ENCODE data around the gene SLC4A2. TPM values are rescaled to one million over a fixed set of nuclear protein-coding genes. Genes with fewer than 3 reads are reported as not detected.

The SLC4A2 gene
- total and polyA plus RNA-seq, 4 donors = 27.5 to 98.8 (median 72.6) TPM

DNA sequence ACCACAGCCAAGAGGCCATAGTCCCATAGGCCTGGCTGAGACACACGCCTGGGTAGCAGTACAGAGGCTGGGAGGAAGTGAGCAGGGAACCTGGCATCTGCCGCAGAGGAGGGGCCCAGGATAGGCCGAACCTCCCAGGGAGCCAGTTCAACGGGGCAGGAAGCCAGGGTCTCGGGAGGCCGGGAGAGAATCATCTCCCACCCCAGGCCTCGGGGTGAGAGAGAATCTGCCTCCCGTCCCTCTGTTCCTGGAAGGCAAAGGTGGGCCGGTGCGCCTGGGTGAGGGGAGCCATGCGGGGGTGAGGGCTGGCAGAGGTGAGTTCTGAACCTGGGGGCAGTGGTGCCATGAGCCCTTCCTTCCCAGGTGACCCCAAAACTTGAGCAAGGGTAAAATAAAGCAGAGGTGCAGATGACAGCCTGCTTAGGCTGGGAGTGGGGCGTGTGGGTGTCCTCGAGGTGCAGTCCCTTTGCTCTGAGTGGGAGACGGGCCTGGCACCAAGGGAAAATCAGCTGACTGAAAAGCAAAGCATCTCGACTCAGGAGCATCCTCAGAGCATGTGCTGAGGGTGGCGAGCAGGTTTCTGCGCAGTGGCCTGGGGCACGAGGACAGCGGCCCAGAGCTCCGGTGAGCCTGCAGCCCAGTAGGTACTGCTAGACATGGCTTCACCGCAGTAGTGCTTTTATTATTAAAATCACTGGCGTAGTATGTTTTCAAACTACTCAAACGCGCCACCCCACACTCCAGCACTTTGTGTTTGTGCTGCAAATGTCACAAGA is 42.4 kb downstream of the SLC4A2 start:
- H3K9me3 ChIP-seq (ENCODE audit: control insufficient read depth in 4 of 4, low read length in 3 of 4) = no peaks in the 10 kb centered on the region
- WGBS = 90% methylated on average over 24 of the region's 24 CpGs
- H3K27me3 ChIP-seq (ENCODE audit: control insufficient read depth in 4 of 4, insufficient read depth in 4 of 4, low read length in 3 of 4) = no peaks in the 10 kb centered on the region
- no peak for DNase-seq (ENCODE audit: low spot score)
- H3K9ac ChIP-seq (ENCODE audit: low read depth in 1 of 2, low read length in 2 of 2) = no peak overlapping the region
- no peak overlapping the region for H3K4me3 ChIP-seq (ENCODE audit: low read depth in 1 of 3, low read length in 3 of 3)
- no peaks in the 10 kb centered on the region for H3K4me1 ChIP-seq (ENCODE audit: control insufficient read depth in 4 of 4, insufficient read depth in 4 of 4, low read length in 3 of 4)
- peaks cover 0 to 4% (median 1%) of the 10 kb centered on the region in 4 donors for H3K36me3 ChIP-seq (ENCODE audit: control insufficient read depth in 4 of 4, insufficient read depth in 3 of 4, low read depth in 1 of 4, low read length in 3 of 4)
- no peak overlapping the region for H3K27ac ChIP-seq (ENCODE audit: low read depth in 1 of 2, low read length in 2 of 2)
- TF ChIP-seq, protein P1, sequence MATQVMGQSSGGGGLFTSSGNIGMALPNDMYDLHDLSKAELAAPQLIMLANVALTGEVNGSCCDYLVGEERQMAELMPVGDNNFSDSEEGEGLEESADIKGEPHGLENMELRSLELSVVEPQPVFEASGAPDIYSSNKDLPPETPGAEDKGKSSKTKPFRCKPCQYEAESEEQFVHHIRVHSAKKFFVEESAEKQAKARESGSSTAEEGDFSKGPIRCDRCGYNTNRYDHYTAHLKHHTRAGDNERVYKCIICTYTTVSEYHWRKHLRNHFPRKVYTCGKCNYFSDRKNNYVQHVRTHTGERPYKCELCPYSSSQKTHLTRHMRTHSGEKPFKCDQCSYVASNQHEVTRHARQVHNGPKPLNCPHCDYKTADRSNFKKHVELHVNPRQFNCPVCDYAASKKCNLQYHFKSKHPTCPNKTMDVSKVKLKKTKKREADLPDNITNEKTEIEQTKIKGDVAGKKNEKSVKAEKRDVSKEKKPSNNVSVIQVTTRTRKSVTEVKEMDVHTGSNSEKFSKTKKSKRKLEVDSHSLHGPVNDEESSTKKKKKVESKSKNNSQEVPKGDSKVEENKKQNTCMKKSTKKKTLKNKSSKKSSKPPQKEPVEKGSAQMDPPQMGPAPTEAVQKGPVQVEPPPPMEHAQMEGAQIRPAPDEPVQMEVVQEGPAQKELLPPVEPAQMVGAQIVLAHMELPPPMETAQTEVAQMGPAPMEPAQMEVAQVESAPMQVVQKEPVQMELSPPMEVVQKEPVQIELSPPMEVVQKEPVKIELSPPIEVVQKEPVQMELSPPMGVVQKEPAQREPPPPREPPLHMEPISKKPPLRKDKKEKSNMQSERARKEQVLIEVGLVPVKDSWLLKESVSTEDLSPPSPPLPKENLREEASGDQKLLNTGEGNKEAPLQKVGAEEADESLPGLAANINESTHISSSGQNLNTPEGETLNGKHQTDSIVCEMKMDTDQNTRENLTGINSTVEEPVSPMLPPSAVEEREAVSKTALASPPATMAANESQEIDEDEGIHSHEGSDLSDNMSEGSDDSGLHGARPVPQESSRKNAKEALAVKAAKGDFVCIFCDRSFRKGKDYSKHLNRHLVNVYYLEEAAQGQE (IDR thresholded peaks at IDR 0.05) = no peak
- TF ChIP-seq, protein P2, sequence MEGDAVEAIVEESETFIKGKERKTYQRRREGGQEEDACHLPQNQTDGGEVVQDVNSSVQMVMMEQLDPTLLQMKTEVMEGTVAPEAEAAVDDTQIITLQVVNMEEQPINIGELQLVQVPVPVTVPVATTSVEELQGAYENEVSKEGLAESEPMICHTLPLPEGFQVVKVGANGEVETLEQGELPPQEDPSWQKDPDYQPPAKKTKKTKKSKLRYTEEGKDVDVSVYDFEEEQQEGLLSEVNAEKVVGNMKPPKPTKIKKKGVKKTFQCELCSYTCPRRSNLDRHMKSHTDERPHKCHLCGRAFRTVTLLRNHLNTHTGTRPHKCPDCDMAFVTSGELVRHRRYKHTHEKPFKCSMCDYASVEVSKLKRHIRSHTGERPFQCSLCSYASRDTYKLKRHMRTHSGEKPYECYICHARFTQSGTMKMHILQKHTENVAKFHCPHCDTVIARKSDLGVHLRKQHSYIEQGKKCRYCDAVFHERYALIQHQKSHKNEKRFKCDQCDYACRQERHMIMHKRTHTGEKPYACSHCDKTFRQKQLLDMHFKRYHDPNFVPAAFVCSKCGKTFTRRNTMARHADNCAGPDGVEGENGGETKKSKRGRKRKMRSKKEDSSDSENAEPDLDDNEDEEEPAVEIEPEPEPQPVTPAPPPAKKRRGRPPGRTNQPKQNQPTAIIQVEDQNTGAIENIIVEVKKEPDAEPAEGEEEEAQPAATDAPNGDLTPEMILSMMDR (IDR thresholded peaks at IDR 0.05; ENCODE audit: low read depth, low read length, missing input control) = no peak
- TF ChIP-seq HNF4G (IDR thresholded peaks at IDR 0.05) (no peak), JUND (IDR thresholded peaks at IDR 0.05) (no peak), EGR1 (IDR thresholded peaks at IDR 0.05; ENCODE audit: low read depth in 2 of 2) (no peak), TAF1 (conservative IDR thresholded peaks at IDR 0.05) (no peak), YY1 (IDR thresholded peaks at IDR 0.05) (no peak), RXRA (IDR thresholded peaks at IDR 0.05) (no peak), NR2F2 (IDR thresholded peaks at IDR 0.05) (no peak), HNF4A (conservative IDR thresholded peaks at IDR 0.05) (no peak), SP1 (IDR thresholded peaks at IDR 0.05) (no peak), RAD21 (IDR thresholded peaks at IDR 0.05) (no peak), FOXA2 (IDR thresholded peaks at IDR 0.05) (no peak), FOXA1 (IDR thresholded peaks at IDR 0.05) (no peak), GABPA (IDR thresholded peaks at IDR 0.05 in 1 of 2, conservative IDR thresholded peaks at IDR 0.05 in 1 of 2) (no peak)
- TF ChIP-seq, protein P3, sequence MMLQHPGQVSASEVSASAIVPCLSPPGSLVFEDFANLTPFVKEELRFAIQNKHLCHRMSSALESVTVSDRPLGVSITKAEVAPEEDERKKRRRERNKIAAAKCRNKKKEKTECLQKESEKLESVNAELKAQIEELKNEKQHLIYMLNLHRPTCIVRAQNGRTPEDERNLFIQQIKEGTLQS (IDR thresholded peaks at IDR 0.05) = no peak
- TF ChIP-seq, protein P4, sequence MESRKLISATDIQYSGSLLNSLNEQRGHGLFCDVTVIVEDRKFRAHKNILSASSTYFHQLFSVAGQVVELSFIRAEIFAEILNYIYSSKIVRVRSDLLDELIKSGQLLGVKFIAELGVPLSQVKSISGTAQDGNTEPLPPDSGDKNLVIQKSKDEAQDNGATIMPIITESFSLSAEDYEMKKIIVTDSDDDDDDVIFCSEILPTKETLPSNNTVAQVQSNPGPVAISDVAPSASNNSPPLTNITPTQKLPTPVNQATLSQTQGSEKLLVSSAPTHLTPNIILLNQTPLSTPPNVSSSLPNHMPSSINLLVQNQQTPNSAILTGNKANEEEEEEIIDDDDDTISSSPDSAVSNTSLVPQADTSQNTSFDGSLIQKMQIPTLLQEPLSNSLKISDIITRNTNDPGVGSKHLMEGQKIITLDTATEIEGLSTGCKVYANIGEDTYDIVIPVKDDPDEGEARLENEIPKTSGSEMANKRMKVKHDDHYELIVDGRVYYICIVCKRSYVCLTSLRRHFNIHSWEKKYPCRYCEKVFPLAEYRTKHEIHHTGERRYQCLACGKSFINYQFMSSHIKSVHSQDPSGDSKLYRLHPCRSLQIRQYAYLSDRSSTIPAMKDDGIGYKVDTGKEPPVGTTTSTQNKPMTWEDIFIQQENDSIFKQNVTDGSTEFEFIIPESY (IDR thresholded peaks at IDR 0.05) = no peak
- TF ChIP-seq, protein P5, sequence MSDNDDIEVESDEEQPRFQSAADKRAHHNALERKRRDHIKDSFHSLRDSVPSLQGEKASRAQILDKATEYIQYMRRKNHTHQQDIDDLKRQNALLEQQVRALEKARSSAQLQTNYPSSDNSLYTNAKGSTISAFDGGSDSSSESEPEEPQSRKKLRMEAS (IDR thresholded peaks at IDR 0.05) = no peak
